ENCODE results near the gene COL16A1. TPM values are rescaled to one million over a fixed set of nuclear protein-coding genes. Genes with fewer than 3 reads are reported as not detected.

COL16A1 gene
- total and polyA plus RNA-seq, 2 of the 4 experiments (the other 2 are of a cell fraction), result 34.2 to 62.8 TPM

DNA sequence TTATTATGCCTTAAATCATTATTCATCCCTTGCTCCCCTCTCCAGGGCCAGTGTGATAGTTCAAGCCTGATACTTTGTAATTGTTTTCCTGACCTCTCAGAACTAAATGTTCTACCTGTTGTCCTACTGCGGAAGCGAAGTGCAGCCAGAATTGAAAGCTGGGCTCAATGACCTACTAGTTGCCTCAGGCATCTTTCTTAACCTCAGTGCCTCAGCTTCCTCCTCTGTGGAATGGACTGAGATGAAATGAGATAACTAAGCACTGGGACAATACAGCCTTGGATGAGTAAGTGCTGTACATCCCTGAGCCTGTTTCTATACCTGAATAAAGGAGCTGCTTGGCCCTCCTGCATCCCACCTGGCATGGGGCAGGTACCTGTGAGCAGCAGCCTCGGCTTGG is 26.4 kb downstream of the COL16A1 start:
- Histone ChIP-seq H3K36me3 (ENCODE audit: control insufficient read depth, insufficient read depth, low read length) (peaks cover 72% of the 10 kb centered on the region), H3K9me3 (ENCODE audit: control insufficient read depth, insufficient read depth, low read length) (no peaks in the 10 kb centered on the region), H3K56ac (ENCODE audit: extremely low read depth, insufficient read depth, low read length) (no peak overlapping the region), H2BK120ac (ENCODE audit: low read depth, low read length) (no peak overlapping the region), H4K8ac (ENCODE audit: low read depth in 2 of 2, low read length in 2 of 2) (no peak overlapping the region), H4K5ac (ENCODE audit: low read depth, low read length) (no peak overlapping the region), H3K23ac (ENCODE audit: low read depth, low read length) (no peak overlapping the region), H3K18ac (ENCODE audit: low read depth, low read length) (no peak overlapping the region), H4K20me1 (ENCODE audit: insufficient read depth, low read length) (no peaks in the 10 kb centered on the region), H3K27ac (ENCODE audit: insufficient read depth, low read length) (no peak overlapping the region), H3K4me2 (ENCODE audit: low read depth, low read length) (no peak overlapping the region), H4K91ac (ENCODE audit: insufficient read depth, low read depth, low read length) (no peak overlapping the region), H3K9ac (ENCODE audit: low read depth, low read length) (no peak overlapping the region), H2BK20ac (ENCODE audit: low read depth, low read length) (no peak overlapping the region), H3K27me3 (ENCODE audit: control insufficient read depth, insufficient read depth, low read length) (no peaks in the 10 kb centered on the region), H3K9me1 (ENCODE audit: insufficient read depth, low read length) (peaks cover 2% of the 10 kb centered on the region; the same call in 1 of the 2 replicates), H3K79me1 (ENCODE audit: low read depth in 1 of 2, low read length in 2 of 2) (peaks cover 0 to 2% of the 10 kb centered on the region in 2 experiments; a peak in 1 of 4 replicates), H2AK5ac (ENCODE audit: low read depth, low read length) (no peak overlapping the region), H2BK5ac (ENCODE audit: low read depth, low read length, poor library complexity, severe bottlenecking) (no peak overlapping the region), H3K4ac (ENCODE audit: low read depth, low read length) (no peak overlapping the region), H3K14ac (replicated peaks; ENCODE audit: low read depth, low read length) (no peak overlapping the region), H3K4me3 (ENCODE audit: insufficient read depth, low read depth, low read length) (no peak overlapping the region), H2BK15ac (ENCODE audit: low read depth, low read length) (no peak overlapping the region), H2AK9ac (replicated peaks; ENCODE audit: low read depth, low read length, poor library complexity) (no peak overlapping the region), H3K4me1 (ENCODE audit: control insufficient read depth, insufficient read depth, low read length) (no peaks in the 10 kb centered on the region), H2AFZ (replicated peaks; ENCODE audit: low read length, poor library complexity) (no peak overlapping the region)
- BruUV-seq (replicated peaks), result no TSS peak
- DNase-seq (no peak), ATAC-seq (ENCODE audit: low read depth) (no peak)
- ChIA-PET CTCF (interaction anchor here (1.5 kb wide), 1 partner anchor 38 kb away, joined by 5 read pairs; no protein-coding TSS in a partner anchor), POLR2A (ENCODE audit: unreplicated experiment) (no interaction called here)
- in situ Hi-C loops (cut with MboI; ENCODE audit: low sequenced_read_pairs) (no loop called here), dilution Hi-C loops (cut with HindIII; ENCODE audit: low sequenced_read_pairs, unreplicated experiment) (no loop called here), intact Hi-C loops (cut with micrococcal nuclease) (no loop called here)
- 100% methylated on average over 1 of the region's 3 CpGs; no CpG with 5 or more reads in 1 of the 2 experiments for WGBS, 2 experiments (ENCODE audit: extremely low coverage in 2 of 2, insufficient read length in 1 of 2)
- TF ChIP-seq, protein P1, sequence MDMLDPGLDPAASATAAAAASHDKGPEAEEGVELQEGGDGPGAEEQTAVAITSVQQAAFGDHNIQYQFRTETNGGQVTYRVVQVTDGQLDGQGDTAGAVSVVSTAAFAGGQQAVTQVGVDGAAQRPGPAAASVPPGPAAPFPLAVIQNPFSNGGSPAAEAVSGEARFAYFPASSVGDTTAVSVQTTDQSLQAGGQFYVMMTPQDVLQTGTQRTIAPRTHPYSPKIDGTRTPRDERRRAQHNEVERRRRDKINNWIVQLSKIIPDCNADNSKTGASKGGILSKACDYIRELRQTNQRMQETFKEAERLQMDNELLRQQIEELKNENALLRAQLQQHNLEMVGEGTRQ (IDR thresholded peaks at IDR 0.05; ENCODE audit: low read depth, low read length), result no peak

All from IMR-90 (cell line).